NCI-H226 (cell line): Measurements from ENCODE around the gene SRD5A3.
A peak's percentile ranks its signal among the peaks of the same experiment; 100 is the strongest.

Experiments used
- DNase-seq: peaks from one replicate; pipeline ENCODE4 v3.0.0-alpha.2; 2015

SRD5A3 gene

DNA sequence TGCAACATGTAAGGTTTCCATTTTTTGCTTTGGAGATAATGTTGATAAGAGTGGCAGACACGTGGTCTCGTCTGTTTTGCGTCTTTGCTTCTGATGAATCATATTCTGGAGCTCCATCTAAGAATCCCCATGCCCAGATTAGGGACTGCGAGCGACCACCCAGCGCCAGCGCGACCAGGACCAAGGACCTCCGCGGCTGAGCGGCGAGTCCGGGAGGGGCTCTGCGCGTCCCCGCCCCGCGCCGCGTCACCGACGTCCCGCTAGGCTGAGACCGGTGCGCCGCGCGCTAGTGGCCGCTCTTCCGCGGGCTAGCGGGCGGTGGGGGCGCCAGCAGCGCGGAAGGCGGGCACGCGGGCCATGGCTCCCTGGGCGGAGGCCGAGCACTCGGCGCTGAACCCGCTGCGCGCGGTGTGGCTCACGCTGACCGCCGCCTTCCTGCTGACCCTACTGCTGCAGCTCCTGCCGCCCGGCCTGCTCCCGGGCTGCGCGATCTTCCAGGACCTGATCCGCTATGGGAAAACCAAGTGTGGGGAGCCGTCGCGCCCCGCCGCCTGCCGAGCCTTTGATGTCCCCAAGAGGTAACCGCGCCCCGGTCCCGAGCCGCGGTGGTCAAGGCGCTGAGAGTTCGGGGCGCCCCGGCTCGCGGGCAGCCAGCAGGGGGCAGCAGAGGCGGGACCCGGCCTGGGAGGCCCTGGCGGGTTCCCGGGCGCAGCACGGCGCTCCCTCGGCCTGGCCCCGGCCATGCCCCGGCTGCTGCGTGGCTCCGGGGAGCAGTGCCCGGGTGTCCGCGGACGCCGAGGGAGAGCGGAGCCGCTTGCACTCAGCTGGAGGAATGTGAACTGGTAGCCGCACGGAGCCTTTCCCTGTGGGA, at the start of gene SRD5A3:
Gene SRD5A3 (plus strand): TSS at position 263 of the 871 bp plus-strand sequence. CDS start 95 bp downstream, at position 358.
- DNase-seq: peak; percentile 51

DNA sequence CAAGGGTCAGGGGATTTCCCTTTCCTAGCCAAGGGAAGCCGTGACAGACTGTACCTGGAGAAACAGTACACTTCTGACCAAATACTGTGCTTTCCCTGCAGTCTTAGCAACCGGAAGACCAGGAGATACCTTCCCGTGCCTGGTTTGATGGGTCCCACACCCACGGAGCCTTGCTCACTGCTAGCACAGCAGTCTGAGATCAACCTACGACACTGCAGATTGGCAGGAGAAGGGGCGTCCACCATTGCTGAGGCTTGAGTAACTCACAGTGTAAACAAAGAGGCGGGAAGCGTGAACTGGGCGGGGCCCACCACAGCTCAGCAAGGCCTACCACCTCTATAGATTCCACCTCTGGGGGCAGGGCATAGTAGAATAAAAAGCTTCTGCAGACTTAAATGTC, 48.7 kb upstream of the SRD5A3 start:
- DNase-seq: peak; percentile 49

DNA sequence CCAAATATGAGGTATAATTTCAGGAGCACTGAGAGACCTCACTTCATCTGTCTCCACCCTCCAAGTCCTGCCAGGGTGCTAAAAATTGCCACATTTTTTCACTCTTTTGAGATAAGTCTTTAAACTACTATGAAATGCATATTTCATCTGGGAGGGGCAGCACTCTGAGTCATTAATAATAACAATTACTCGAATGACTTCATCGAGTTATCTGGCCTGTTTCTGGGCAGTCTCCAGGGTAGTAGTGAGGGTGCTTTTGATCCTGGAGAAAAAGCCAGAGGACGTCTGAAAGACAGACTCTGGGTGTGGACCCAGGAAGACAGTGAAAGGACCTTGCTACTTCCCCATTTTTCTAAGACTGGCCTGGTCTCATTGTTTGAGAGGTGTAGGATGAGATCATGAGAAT, 42.3 kb upstream of the SRD5A3 start:
- DNase-seq: peak; percentile 89

- no peak for DNase-seq
Observed at GRCh38 chr4:55304303-55304702, 41.7 kb upstream of the SRD5A3 start.

GRCh38 chr4:55308071-55308470, 38.0 kb upstream of the SRD5A3 start:
- DNase-seq: no peak

- DNase-seq: no peak
Observed at GRCh38 chr4:55311792-55312488, 34.1 kb upstream of the SRD5A3 start.

- DNase-seq: no peak
Observed at GRCh38 chr4:55312489-55313101, 33.4 kb upstream of the SRD5A3 start.

DNA sequence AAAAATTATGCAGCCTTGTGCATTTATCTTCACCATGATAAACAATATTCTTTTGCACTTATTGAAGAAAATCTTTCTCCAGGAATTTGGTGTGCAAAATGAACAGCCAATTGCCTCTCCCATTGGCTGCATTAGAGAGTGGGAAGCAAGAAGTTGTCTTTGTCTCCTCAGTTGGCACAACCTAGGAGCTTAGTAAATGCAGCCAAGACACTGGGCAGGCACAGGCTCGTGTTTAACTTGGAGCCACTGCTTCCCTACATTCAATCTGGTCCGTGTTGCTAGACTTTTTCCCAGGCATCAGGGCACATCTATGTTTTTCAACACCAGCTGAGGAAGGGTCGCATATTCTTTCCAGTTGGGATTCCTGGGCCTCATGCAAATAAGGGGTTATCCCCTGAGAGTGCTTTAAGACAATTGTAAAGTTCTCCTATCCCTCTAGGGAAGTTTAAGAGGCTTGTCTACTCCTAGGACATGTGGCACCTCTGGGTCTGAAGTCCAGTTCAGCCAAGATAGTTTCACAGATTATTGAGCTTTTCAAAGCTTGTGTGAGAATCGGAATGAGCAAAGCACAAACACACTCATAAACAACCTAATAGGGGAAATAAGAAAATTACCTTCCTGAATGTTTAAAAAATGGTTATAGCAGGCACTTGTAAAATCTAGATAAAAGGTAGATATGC, 31.8 kb upstream of the SRD5A3 start:
- no peak for DNase-seq

DNA sequence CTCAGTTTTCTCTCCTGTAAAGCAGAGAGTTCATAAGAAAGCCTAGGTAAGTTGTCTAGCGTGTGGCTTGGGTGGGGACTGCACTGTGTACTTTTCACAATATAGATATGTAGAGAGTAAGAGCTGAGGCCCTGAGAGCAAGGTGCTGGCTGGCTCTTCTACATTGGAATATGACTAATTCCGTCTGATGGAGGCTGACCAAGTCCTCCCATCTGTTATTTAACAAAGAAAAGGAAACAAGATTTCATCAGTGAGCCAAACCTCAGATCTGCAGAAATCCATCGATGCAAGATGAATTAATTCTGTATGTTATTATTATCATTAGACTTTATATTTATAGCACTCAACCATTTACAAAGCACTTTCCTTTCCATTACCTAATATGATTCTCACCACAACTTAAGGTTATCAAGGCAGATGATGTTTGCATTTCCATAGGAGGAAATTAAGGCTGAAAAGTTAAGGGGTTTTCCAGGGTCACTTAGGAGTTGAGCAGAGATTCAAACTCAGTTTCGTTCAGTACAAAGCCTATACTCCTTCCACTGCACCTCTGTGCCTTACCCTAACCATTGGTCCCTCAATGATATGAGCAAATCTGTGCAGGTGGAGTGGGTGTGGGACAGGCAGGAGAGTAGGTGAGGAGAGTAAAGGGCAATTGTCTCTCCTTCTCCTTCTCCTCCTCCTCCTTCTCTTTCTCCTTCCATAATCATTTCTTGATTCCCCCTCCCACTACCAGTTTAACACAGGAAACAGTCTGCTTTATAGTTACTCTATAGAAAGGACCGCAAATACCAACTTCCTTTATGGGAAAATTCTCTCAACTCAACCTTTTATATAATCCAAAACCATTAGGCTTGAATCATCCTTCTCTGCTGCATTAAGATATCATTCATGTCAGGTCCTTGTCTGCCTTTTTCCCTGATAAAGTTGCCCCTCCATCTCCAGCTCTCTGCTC, 27.6 kb upstream of the SRD5A3 start:
- DNase-seq: no peak

- DNase-seq: peak; percentile 39
Observed at GRCh38 chr4:55321707-55322264, 24.3 kb upstream of the SRD5A3 start.

GRCh38 chr4:55323375-55323774, 22.7 kb upstream of the SRD5A3 start:
- DNase-seq: no peak

- DNase-seq: no peak
Observed at GRCh38 chr4:55326629-55327028, 19.4 kb upstream of the SRD5A3 start.

GRCh38 chr4:55329012-55329411, 17.0 kb upstream of the SRD5A3 start:
- no peak for DNase-seq

- no peak for DNase-seq
Observed at GRCh38 chr4:55330241-55330640, 15.8 kb upstream of the SRD5A3 start.

DNA sequence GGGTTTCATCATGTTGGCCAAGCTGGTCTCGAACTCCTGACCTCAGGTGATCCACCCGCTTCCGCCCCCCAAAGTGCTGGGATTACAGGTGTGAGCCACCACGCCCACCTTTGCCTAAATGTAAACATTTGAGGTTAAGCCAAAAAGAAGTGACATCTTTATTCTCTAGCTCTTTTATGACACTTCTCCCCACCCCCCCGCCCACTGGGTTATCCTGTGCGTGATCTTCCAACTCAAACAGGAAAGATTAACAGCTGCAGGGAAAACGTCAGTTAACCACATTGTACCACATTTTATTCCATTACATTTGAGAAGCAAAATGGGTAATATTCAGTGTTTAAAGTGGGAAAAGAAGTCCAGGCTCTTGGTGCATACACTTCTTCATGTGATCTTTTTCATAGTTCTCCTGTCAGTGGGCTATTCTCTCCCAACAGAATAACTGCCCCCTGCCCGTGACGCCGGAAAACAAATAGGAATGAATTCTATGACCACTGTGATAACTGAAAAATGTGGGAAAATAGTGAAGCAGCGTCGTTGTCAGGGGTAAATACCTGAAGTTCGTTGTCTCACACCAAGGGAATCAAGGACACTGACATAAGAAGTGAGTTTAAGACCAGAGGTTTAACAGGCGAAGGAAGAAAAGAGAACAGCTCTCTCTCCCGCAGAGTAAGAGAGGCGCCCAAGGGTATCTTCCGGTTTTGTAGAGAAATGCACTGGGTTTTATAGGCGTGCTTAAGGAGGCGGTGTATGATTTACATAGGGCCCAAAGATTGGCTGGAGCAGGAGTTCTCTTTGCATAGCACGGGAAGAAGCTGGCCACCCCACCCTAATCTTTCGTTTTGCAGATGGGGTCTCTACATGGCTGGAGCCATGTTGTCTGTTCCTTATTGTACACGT, 9.7 kb upstream of the SRD5A3 start:
- DNase-seq: no peak

DNA sequence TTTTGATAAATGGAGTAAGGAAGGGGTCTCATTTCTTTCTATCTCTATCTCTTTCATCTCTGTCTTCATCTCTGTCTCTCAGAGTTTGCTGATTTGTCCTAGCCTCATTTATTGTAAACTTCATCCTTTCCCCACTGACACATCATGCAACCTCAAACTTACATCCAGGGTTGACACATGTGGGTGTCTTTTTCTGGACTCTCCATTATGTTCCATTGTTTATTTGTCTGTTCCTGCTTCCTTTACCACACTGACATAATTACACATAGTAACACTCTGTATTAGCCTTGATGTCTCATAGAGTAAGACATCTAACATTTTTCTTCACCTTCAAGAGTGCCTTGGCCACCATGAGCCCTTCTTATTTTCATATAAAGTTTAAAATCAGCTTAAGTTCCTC, 8.1 kb upstream of the SRD5A3 start:
- DNase-seq: no peak

DNA sequence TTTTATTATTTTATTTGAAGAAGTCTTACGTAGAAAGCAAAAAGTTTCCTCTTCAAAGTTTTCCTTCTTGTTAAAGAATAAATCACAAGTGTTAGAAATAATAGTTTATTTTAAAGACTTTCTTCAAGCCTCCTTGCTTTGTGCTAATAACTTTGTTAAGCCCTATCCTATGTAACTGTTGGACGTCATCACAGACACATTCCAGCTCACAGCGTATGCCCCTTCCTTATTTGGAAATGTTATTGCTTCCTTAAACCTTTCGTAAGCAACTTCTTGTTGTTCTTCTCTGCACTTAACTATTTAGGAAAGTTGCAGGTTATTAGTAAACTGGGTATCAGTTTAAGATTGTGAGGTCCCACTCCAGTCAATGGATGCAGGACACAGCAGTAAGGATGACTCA, 7.6 kb upstream of the SRD5A3 start:
- no peak for DNase-seq

DNA sequence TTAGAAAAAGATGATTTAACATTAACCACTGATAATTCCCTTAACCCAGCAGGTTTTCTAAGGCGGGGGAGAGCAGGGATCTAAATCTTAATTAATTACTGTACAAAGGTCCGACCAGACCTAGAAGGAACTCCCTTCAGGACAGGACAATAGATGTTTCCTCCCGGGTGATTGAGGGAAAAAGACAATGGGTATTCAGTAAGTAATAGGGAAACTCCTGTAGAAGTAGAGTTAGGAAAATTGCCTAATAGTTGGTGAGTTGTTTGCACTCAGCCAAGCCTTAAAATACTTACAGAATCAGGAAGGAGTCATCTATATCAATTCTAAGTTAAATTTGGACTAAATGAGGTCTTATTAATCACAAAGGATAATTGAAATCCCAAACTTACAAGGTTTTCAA, 5.8 kb upstream of the SRD5A3 start:
- no peak for DNase-seq

- no peak for DNase-seq
Observed at GRCh38 chr4:55343887-55344286, 2.2 kb upstream of the SRD5A3 start.

DNA sequence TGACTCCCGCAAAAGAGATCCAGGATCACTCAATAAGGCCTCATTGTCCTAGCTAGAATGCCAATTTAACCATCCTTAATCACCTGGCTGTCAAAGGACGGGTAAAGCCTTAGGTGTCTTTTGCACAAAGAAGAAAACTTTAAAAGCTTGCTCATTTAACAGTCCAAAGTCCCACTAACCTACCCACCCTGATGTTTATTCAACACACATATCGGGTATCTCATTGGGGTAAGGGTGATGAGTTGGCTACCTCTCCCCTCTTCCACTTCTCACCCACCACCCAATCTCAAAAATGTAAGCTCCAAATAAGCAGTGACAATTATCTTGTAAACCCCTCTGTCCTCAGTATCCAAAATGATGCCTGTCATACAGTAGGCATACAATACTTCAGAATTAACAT, 988 bp upstream of the SRD5A3 start:
- no peak for DNase-seq

DNA sequence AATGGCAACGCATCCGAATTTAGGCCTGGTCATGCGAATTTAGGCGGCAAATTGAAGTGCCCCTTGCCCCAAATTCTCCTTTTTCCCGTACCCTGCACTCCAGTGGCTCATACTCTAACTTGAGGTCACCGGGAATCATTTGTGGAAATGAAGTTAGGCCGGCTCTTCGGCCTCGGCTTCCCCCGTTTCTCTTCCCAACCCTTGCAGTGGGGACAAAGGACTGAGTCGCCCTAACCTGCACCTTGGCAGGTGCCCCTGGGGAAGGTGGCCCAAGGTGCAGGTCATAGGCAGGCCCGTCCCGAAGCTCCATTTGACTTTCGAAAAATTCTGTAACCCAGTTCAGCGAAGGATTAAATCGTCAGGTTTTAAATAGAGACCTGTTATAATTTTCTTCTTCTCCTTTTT, 811 bp downstream of the SRD5A3 start:
- DNase-seq: no peak
